GM12878 (cell line): ENCODE data around the gene RBM4. TPM values are rescaled to one million over a fixed set of nuclear protein-coding genes. Genes with fewer than 3 reads are reported as not detected.

Source experiments
- BCL11A ChIP-seq: IDR thresholded peaks from 2 replicates; pipeline ENCODE4 v1.6.1; 2011; ENCODE audit warnings: low read depth, low read length
- BHLHE40 ChIP-seq, 2 experiments: fragments of 450-650 bp in 1 of 2; IDR thresholded peaks; 2 replicates each; pipeline ENCODE4 v1.6.1; 2011 to 2017; ENCODE audit warnings: low read depth in 2 of 2, borderline replicate concordance in 1 of 2, improper control_type of control experiment in 1 of 2, low read length in 1 of 2, mild to moderate bottlenecking in 1 of 2
- BRCA1 ChIP-seq: IDR thresholded peaks from 2 replicates; pipeline ENCODE4 v1.6.1; 2011; ENCODE audit warnings: low read depth, low read length, improper control_type of control experiment
- CEBPB ChIP-seq, 2 experiments: fragments of 150-350 bp in 1 of 2; IDR thresholded peaks; 2 replicates each; pipeline ENCODE4 v1.6.1; 2012 to 2014; ENCODE audit warnings: low read depth in 2 of 2, low read length in 2 of 2, borderline replicate concordance in 1 of 2, inconsistent platforms in 1 of 2
- CHD2 ChIP-seq: IDR thresholded peaks from 2 replicates; pipeline ENCODE4 v1.6.1; 2011; ENCODE audit warnings: low read depth, low read length, improper control_type of control experiment, borderline replicate concordance
- CREM ChIP-seq: IDR thresholded peaks from 2 replicates; pipeline ENCODE4 v1.6.1; 2014; ENCODE audit warnings: antibody characterized with exemption, low read depth
- ETV6 ChIP-seq, 2 experiments: fragments of 450-650 bp in 1 of 2; IDR thresholded peaks in 1 of 2; conservative IDR thresholded peaks in 1 of 2; 2 replicates each; pipeline ENCODE4 v1.6.1; 2014; ENCODE audit warnings: antibody characterized with exemption in 1 of 2, borderline replicate concordance in 1 of 2, low read depth in 1 of 2, mild to moderate bottlenecking in 1 of 2, moderate library complexity in 1 of 2
- HCFC1 ChIP-seq: fragments of 150-350 bp; IDR thresholded peaks from 2 replicates; pipeline ENCODE4 v1.6.1; 2014; ENCODE audit warnings: low read length
- HDAC6 ChIP-seq: fragments of 200-600 bp; sonication (generic); IDR thresholded peaks from one replicate; pipeline ENCODE4 v1.8.0; 2017; ENCODE audit warnings: antibody characterized with exemption; ENCODE audit not compliant: unreplicated experiment
- IRF3 ChIP-seq: fragments of 450-650 bp; IDR thresholded peaks from 2 replicates; pipeline ENCODE4 v1.6.1; 2014; ENCODE audit warnings: mild to moderate bottlenecking
- JUNB ChIP-seq: IDR thresholded peaks from 2 replicates; pipeline ENCODE4 v1.6.1; 2016; ENCODE audit warnings: antibody characterized with exemption, mild to moderate bottlenecking
- LARP7 ChIP-seq: fragments of 450-650 bp; IDR thresholded peaks from 2 replicates; pipeline ENCODE4 v1.6.1; 2017; ENCODE audit warnings: mild to moderate bottlenecking
- MEF2B ChIP-seq: fragments of 450-650 bp; IDR thresholded peaks from 2 replicates; pipeline ENCODE4 v1.6.1; 2018; ENCODE audit warnings: mild to moderate bottlenecking, moderate library complexity; ENCODE audit not compliant: partially characterized antibody, poor library complexity, severe bottlenecking
- NBN ChIP-seq: fragments of 450-650 bp; IDR thresholded peaks from 2 replicates; pipeline ENCODE4 v1.6.1; 2016
- NFIC ChIP-seq: IDR thresholded peaks from 2 replicates; pipeline ENCODE4 v1.6.1; 2012; ENCODE audit warnings: low read depth, mild to moderate bottlenecking, inconsistent platforms, low read length, moderate library complexity
- NFYA ChIP-seq: IDR thresholded peaks from 2 replicates; pipeline ENCODE4 v1.6.1; 2011; ENCODE audit warnings: low read depth, mild to moderate bottlenecking, low read length, improper control_type of control experiment, borderline replicate concordance
- NRF1 ChIP-seq: conservative IDR thresholded peaks from 2 replicates; pipeline ENCODE4 v1.6.1; 2011; ENCODE audit warnings: mild to moderate bottlenecking, low read depth, low read length, improper control_type of control experiment
- PAX8 ChIP-seq: fragments of 450-650 bp; IDR thresholded peaks from 2 replicates; pipeline ENCODE4 v1.6.1; 2017; ENCODE audit warnings: mild to moderate bottlenecking, moderate library complexity
- POLR2A ChIP-seq: IDR thresholded peaks from 2 replicates; pipeline ENCODE4 v1.6.1; 2011; ENCODE audit warnings: low read depth, mild to moderate bottlenecking, low read length
- POLR2AphosphoS2 ChIP-seq: IDR thresholded peaks from 2 replicates; pipeline ENCODE4 v1.6.1; 2011; ENCODE audit warnings: low read depth, mild to moderate bottlenecking, low read length, improper control_type of control experiment, moderate library complexity
- SPI1 ChIP-seq: IDR thresholded peaks from 2 replicates; pipeline ENCODE4 v1.6.1; 2011; ENCODE audit warnings: low read depth, mild to moderate bottlenecking, low read length, moderate library complexity, borderline replicate concordance; ENCODE audit not compliant: insufficient read depth
- TAF1 ChIP-seq: IDR thresholded peaks from 2 replicates; pipeline ENCODE4 v1.6.1; 2011; ENCODE audit warnings: mild to moderate bottlenecking, low read depth, low read length, borderline replicate concordance
- TCF12 ChIP-seq: IDR thresholded peaks from 2 replicates; pipeline ENCODE4 v1.6.1; 2011; ENCODE audit warnings: low read depth, mild to moderate bottlenecking, low read length
- USF2 ChIP-seq: IDR thresholded peaks from 2 replicates; pipeline ENCODE4 v1.6.1; 2011; ENCODE audit warnings: low read depth, low read length, improper control_type of control experiment, borderline replicate concordance
- YY1 ChIP-seq: IDR thresholded peaks from 2 replicates; pipeline ENCODE4 v1.6.1; 2011; ENCODE audit warnings: low read depth, mild to moderate bottlenecking, low read length
- ZNF622 ChIP-seq: fragments of 450-650 bp; IDR thresholded peaks from 2 replicates; pipeline ENCODE4 v1.6.1; 2017; ENCODE audit warnings: mild to moderate bottlenecking, inconsistent platforms
- polyA plus RNA-seq, 11 experiments: library from polyadenylated mRNA; depleted of rRNA in 4 of 11; unstranded in 6 of 11; stranded (reverse) in 5 of 11; fragments of >200 nt; fragmentation: Nextera tagmentation in 4 of 11; fragmentation: Illumina TruSeq in 1 of 11; extraction: Ambion mirVana in 4 of 11; extraction: Trizol in 1 of 11; gene quantifications; 1 replicate in 1 of 11; 2 replicates in 10 of 11; pipeline versions ENCODE4 v1.2.1 to v1.2.3, GENCODE V29; 2011 to 2016; ENCODE audit warnings: inconsistent platforms in 2 of 11, missing spikeins in 2 of 11, low read depth in 1 of 11
- total RNA-seq, 4 experiments: library from RNA; depleted of rRNA in 3 of 4; stranded (reverse); fragments of >200 nt in 3 of 4; fragmentation: Illumina TruSeq in 1 of 4; extraction: Trizol in 1 of 4; gene quantifications; 2 replicates each; pipeline versions ENCODE4 v1.2.1 to v1.2.3, GENCODE V29; 2013 to 2021
- TF ChIP-seq, protein P1 (sequence below): IDR thresholded peaks from 2 replicates; pipeline ENCODE4 v1.6.1; 2012; ENCODE audit warnings: low read depth, low read length, improper control_type of control experiment
- TF ChIP-seq, protein P2 (sequence below): IDR thresholded peaks from 2 replicates; pipeline ENCODE4 v1.6.1; 2012; ENCODE audit warnings: low read depth, low read length, improper control_type of control experiment

Gene RBM4
- total and polyA plus RNA-seq, 10 of the 15 experiments (the other 5 are each of a cell fraction or from before 2014, with no cell fraction given) = 105 to 224 (median 138) TPM

GRCh38 chr11:66616379-66617154, 21.9 kb upstream of the RBM4 start, which contains the start of gene RBM14 (continued):
- no peak for TF ChIP-seq USF2
- TF ChIP-seq CEBPB (IDR thresholded peaks at IDR 0.05; ENCODE audit: borderline replicate concordance in 1 of 2, low read depth in 2 of 2, low read length in 2 of 2) = no peak
- TF ChIP-seq CHD2 = peak; percentile 96
- peak; percentile 96 for TF ChIP-seq TAF1
- TF ChIP-seq, protein P1, sequence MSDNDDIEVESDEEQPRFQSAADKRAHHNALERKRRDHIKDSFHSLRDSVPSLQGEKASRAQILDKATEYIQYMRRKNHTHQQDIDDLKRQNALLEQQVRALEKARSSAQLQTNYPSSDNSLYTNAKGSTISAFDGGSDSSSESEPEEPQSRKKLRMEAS = peak; percentile 75
- peak; percentile 90 for TF ChIP-seq YY1
- TF ChIP-seq SPI1 = no peak
- TF ChIP-seq HCFC1 = peak; percentile 39; the same call in 1 of the 2 replicates
- TF ChIP-seq POLR2A = peak; percentile 100
- TF ChIP-seq NFYA = peak; percentile 40; the same call in 1 of the 2 replicates
- TF ChIP-seq NFIC = no peak; the same call in 1 of the 2 replicates
- TF ChIP-seq CREM = peak; percentile 86
- peak; percentile 34 for TF ChIP-seq HDAC6
- TF ChIP-seq JUNB = no peak; the same call in 1 of the 2 replicates
- TF ChIP-seq IRF3 = peak; percentile 81
- TF ChIP-seq POLR2AphosphoS2 = peak; percentile 98
- TF ChIP-seq BRCA1 = no peak; the same call in 1 of the 2 replicates
- TF ChIP-seq BCL11A = no peak
- peak; percentile 82 for TF ChIP-seq LARP7
- peak; percentile 62 for TF ChIP-seq NRF1
- TF ChIP-seq NBN = no peak; the same call in none of the 2 replicates
- no peak for TF ChIP-seq TCF12
- TF ChIP-seq MEF2B = no peak
- no peak for TF ChIP-seq PAX8
- no peak for TF ChIP-seq ETV6 (conservative IDR thresholded peaks at IDR 0.05 in 1 of 2, IDR thresholded peaks at IDR 0.05 in 1 of 2; ENCODE audit: borderline replicate concordance in 1 of 2, low read depth in 1 of 2)
- TF ChIP-seq, protein P2, sequence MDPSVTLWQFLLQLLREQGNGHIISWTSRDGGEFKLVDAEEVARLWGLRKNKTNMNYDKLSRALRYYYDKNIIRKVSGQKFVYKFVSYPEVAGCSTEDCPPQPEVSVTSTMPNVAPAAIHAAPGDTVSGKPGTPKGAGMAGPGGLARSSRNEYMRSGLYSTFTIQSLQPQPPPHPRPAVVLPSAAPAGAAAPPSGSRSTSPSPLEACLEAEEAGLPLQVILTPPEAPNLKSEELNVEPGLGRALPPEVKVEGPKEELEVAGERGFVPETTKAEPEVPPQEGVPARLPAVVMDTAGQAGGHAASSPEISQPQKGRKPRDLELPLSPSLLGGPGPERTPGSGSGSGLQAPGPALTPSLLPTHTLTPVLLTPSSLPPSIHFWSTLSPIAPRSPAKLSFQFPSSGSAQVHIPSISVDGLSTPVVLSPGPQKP = no peak
- TF ChIP-seq BHLHE40 (IDR thresholded peaks at IDR 0.05; ENCODE audit: borderline replicate concordance in 1 of 2, low read depth in 2 of 2, low read length in 1 of 2) = peak; percentile 34 to 78; a peak in 3 of 4 replicates
- no peak for TF ChIP-seq ZNF622
